Left renal pelvis (tissue), 4 donors: Measurements from ENCODE around the gene PARP9. TPM values are rescaled to one million over a fixed set of nuclear protein-coding genes. Genes with fewer than 3 reads are reported as not detected.

Experiments used
- DNase-seq, 4 donors: peaks; one replicate each; pipeline ENCODE4 v3.0.0-alpha.2; 2013; ENCODE audit warnings: low read depth in 4 of 4, low spot score in 3 of 4
- polyA plus RNA-seq, 4 donors: library from polyadenylated mRNA; unstranded; fragments of 120-200 nt; gene quantifications; one replicate each; pipeline ENCODE4 v1.2.1, GENCODE V29; 2013; ENCODE audit not compliant: insufficient read length in 4 of 4

PARP9 gene
- polyA plus RNA-seq, result 10 to 100 TPM; 13.3 to 17.0 (median 15.5) TPM

- peak; percentile 58 to 69 (median 60) for DNase-seq
Measured at GRCh38 chr3:122564155-122564912, at the start of gene PARP9, which contains the start of gene DTX3L. TSS of gene PARP9 (minus strand) at chr3:122564300. CDS start at chr3:122559620, 4,680 bp downstream. TSS of gene DTX3L (plus strand) at chr3:122564338. CDS start at chr3:122564427, 89 bp downstream.

- DNase-seq, result no peak
Measured at GRCh38 chr3:122612696-122613095, 48.6 kb upstream of the PARP9 start.

- DNase-seq, result no peak
Measured at GRCh38 chr3:122609798-122610559, 45.9 kb upstream of the PARP9 start.

GRCh38 chr3:122608916-122609315 lies 44.8 kb upstream of the PARP9 start:
- DNase-seq, result no peak

GRCh38 chr3:122606330-122606729 lies 42.2 kb upstream of the PARP9 start:
- DNase-seq, result no peak

GRCh38 chr3:122603056-122603455 lies 39.0 kb upstream of the PARP9 start:
- DNase-seq, result no peak

- no peak for DNase-seq
Measured at GRCh38 chr3:122602011-122602710, 38.1 kb upstream of the PARP9 start.

GRCh38 chr3:122598556-122598955 lies 34.5 kb upstream of the PARP9 start:
- DNase-seq, result no peak

- no peak for DNase-seq
Measured at GRCh38 chr3:122598151-122598550, 34.1 kb upstream of the PARP9 start.

GRCh38 chr3:122594025-122594424 lies 29.9 kb upstream of the PARP9 start:
- DNase-seq, result no peak

- no peak for DNase-seq
Measured at GRCh38 chr3:122590610-122591009, 26.5 kb upstream of the PARP9 start.

- DNase-seq, result no peak
Measured at GRCh38 chr3:122589297-122589696, 25.2 kb upstream of the PARP9 start.

GRCh38 chr3:122587572-122587971 lies 23.5 kb upstream of the PARP9 start:
- no peak for DNase-seq

- DNase-seq, result no peak
Measured at GRCh38 chr3:122586773-122587485, 22.8 kb upstream of the PARP9 start.

- no peak for DNase-seq
Measured at GRCh38 chr3:122586098-122586497, 22.0 kb upstream of the PARP9 start.

- no peak for DNase-seq
Measured at GRCh38 chr3:122582390-122582789, 18.3 kb upstream of the PARP9 start.

GRCh38 chr3:122581622-122582021 lies 17.5 kb upstream of the PARP9 start:
- no peak for DNase-seq

GRCh38 chr3:122580470-122580869 lies 16.4 kb upstream of the PARP9 start:
- DNase-seq, result no peak

GRCh38 chr3:122578069-122578740 lies 14.1 kb upstream of the PARP9 start:
- DNase-seq, result no peak
